HEK293 (cell line): Measurements from ENCODE around the gene ABCC10.

Experiments
- CTCF ChIA-PET: fragments of 350-600 bp; formaldehyde crosslinking; extraction: SDS; loops from one replicate; lab custom pipeline; 2021; ENCODE audit warnings: antibody characterized with exemption; lab: Yijun Ruan, JAX
- POLR2A ChIA-PET: fragments of 300-600 bp; formaldehyde crosslinking; extraction: SDS; loops from one replicate; lab custom pipeline; 2020; ENCODE audit warnings: antibody characterized with exemption, inconsistent platforms; lab: Yijun Ruan, JAX
- H3K27ac ChIP-seq: fragments of 200-500 bp; sonication (Bioruptor generic); 2 replicates; pipeline ENCODE4 v1.5.1; 2014; ENCODE audit warnings: low read depth, low read length, control low read depth, inconsistent platforms; ENCODE audit errors: extremely low read depth
- H3K36me3 ChIP-seq, 2 experiments: fragments of 200-500 bp in 1 of 2; sonication (Bioruptor generic) in 1 of 2; 1 replicate in 1 of 2; 2 replicates in 1 of 2; pipeline ENCODE4 v1.5.1; 2014 to 2017; ENCODE audit warnings: inconsistent platforms in 2 of 2, low read length in 2 of 2; ENCODE audit not compliant: control insufficient read depth in 2 of 2, insufficient read depth in 1 of 2
- H3K4me1 ChIP-seq: fragments of 200-500 bp; sonication (Bioruptor generic); 2 replicates; pipeline ENCODE4 v1.5.1; 2014; ENCODE audit warnings: mild to moderate bottlenecking, low read length, inconsistent platforms; ENCODE audit not compliant: control insufficient read depth, insufficient read depth
- H3K4me3 ChIP-seq: 2 replicates; pipeline ENCODE4 v1.5.1; 2011; ENCODE audit warnings: low read depth, mild to moderate bottlenecking, control low read depth, low read length, moderate library complexity
- H3K9me3 ChIP-seq: fragments of 200-500 bp; sonication (Bioruptor generic); 2 replicates; pipeline ENCODE4 v1.5.1; 2014; ENCODE audit warnings: low read depth, low read length, inconsistent platforms; ENCODE audit not compliant: control insufficient read depth, insufficient read depth
- BCL6B ChIP-seq: fragments of 450-650 bp; formaldehyde crosslinking; IDR thresholded peaks from 2 replicates; pipeline ENCODE4 v1.5.1; 2017; ENCODE audit warnings: missing biosample characterization, missing genetic modification characterization
- GLI4 ChIP-seq: fragments of 450-650 bp; formaldehyde crosslinking; IDR thresholded peaks from 2 replicates; pipeline ENCODE4 v1.5.1; 2016; ENCODE audit warnings: missing biosample characterization, missing genetic modification characterization
- PRDM2 ChIP-seq: fragments of 450-650 bp; formaldehyde crosslinking; IDR thresholded peaks from 2 replicates; pipeline ENCODE4 v1.5.1; 2016; ENCODE audit warnings: missing biosample characterization, missing genetic modification characterization, borderline replicate concordance
- ZBTB17 ChIP-seq: fragments of 450-650 bp; formaldehyde crosslinking; IDR thresholded peaks from 2 replicates; pipeline ENCODE4 v1.5.1; 2016; ENCODE audit warnings: missing biosample characterization, missing genetic modification characterization
- ZNF223 ChIP-seq: fragments of 450-650 bp; formaldehyde crosslinking; IDR thresholded peaks from 2 replicates; pipeline ENCODE4 v1.5.1; 2016; ENCODE audit warnings: missing biosample characterization, missing genetic modification characterization
- ZNF26 ChIP-seq: fragments of 450-650 bp; formaldehyde crosslinking; IDR thresholded peaks from 2 replicates; pipeline ENCODE4 v1.5.1; 2016; ENCODE audit warnings: missing biosample characterization, missing genetic modification characterization
- ZNF416 ChIP-seq: fragments of 450-650 bp; formaldehyde crosslinking; IDR thresholded peaks from 2 replicates; pipeline ENCODE4 v1.5.1; 2016; ENCODE audit warnings: missing biosample characterization, missing genetic modification characterization
- ZNF555 ChIP-seq: fragments of 450-650 bp; formaldehyde crosslinking; conservative IDR thresholded peaks from 2 replicates; pipeline ENCODE4 v1.5.1; 2017; ENCODE audit warnings: missing biosample characterization, mild to moderate bottlenecking, missing genetic modification characterization, inconsistent platforms
- ZNF600 ChIP-seq: fragments of 450-650 bp; formaldehyde crosslinking; IDR thresholded peaks from 2 replicates; pipeline ENCODE4 v1.5.1; 2016; ENCODE audit warnings: missing biosample characterization, missing genetic modification characterization
- ZNF670 ChIP-seq: fragments of 450-650 bp; formaldehyde crosslinking; IDR thresholded peaks from 2 replicates; pipeline ENCODE4 v1.5.1; 2016; ENCODE audit warnings: missing biosample characterization, missing genetic modification characterization, low read depth

The ABCC10 gene

GRCh38 chr6:43492673-43493072 lies 65.3 kb downstream of the ABCC10 start (continued):
- TF ChIP-seq ZNF223 (tag by site-specific recombination): no peak
- TF ChIP-seq ZNF670: no peak
- no peak for TF ChIP-seq ZNF555
- TF ChIP-seq GLI4 (tag by site-specific recombination): no peak

GRCh38 chr6:43493230-43493629 lies 65.9 kb downstream of the ABCC10 start:
- peak; percentile 59; the same call in 1 of the 2 replicates for TF ChIP-seq ZBTB17 (tag by site-specific recombination)
- TF ChIP-seq ZNF416 (tag by site-specific recombination): no peak
- TF ChIP-seq ZNF600 (tag by site-specific recombination): peak; percentile 67
- CTCF ChIA-PET: interaction anchor here (1.0 to 11.2 kb wide), 5 partner anchors 9 to 323 kb away, joined by 4 to 142 read pairs (median 5); partner anchors contain the start of genes ABCC10 and LRRC73
- H3K27ac ChIP-seq: no peak overlapping the region
- H3K4me1 ChIP-seq: peaks cover 7% of the 10 kb centered on the region
- no peak overlapping the region for H3K4me3 ChIP-seq
- H3K9me3 ChIP-seq: no peaks in the 10 kb centered on the region
- peaks cover 3 to 37% of the 10 kb centered on the region in 2 experiments; a peak in 2 of 3 replicates for H3K36me3 ChIP-seq
- POLR2A ChIA-PET: interaction anchor here (1.2 to 2.3 kb wide), 3 partner anchors 13 to 22 kb away, joined by 3 to 8 read pairs (median 4); partner anchors contain the start of gene TJAP1

GRCh38 chr6:43493833-43494232 lies 66.5 kb downstream of the ABCC10 start:
- Histone ChIP-seq H3K4me3 (no peak overlapping the region), H3K9me3 (no peaks in the 10 kb centered on the region), H3K27ac (no peak overlapping the region), H3K4me1 (peaks cover 7% of the 10 kb centered on the region), H3K36me3 (peaks cover 9 to 43% of the 10 kb centered on the region in 2 experiments; a peak in 2 of 3 replicates)
- TF ChIP-seq BCL6B (tag by site-specific recombination): no peak
- no peak for TF ChIP-seq ZNF26 (tag by site-specific recombination)
- CTCF ChIA-PET: interaction anchor here (1.2 to 11.2 kb wide), 7 partner anchors 9 to 159 kb away, joined by 4 to 142 read pairs (median 5); partner anchors contain the start of genes ABCC10 and LRRC73
- POLR2A ChIA-PET: interaction anchor here (0.6 to 1.9 kb wide), 4 partner anchors 13 to 259 kb away, joined by 3 to 4 read pairs (median 3); no protein-coding TSS in a partner anchor

GRCh38 chr6:43494321-43494720 lies 67.0 kb downstream of the ABCC10 start:
- peaks cover 7% of the 10 kb centered on the region for H3K4me1 ChIP-seq
- ChIA-PET POLR2A (interaction anchor here (0.6 to 1.9 kb wide), 4 partner anchors 12 to 259 kb away, joined by 3 to 4 read pairs (median 3); no protein-coding TSS in a partner anchor), CTCF (interaction anchor here (0.5 to 11.2 kb wide), 11 partner anchors 7 to 593 kb away, joined by 3 to 142 read pairs (median 5); partner anchors contain the start of genes ABCC10 and LRRC73)
- no peaks in the 10 kb centered on the region for H3K9me3 ChIP-seq
- no peak for TF ChIP-seq BCL6B (tag by site-specific recombination)
- no peak for TF ChIP-seq PRDM2 (tag by site-specific recombination)
- H3K4me3 ChIP-seq: no peak overlapping the region
- peaks cover 9 to 45% of the 10 kb centered on the region in 2 experiments; a peak in 2 of 3 replicates for H3K36me3 ChIP-seq
- H3K27ac ChIP-seq: no peak overlapping the region
